OCI-LY3 (cell line): Measurements from ENCODE around the gene GAGE12C.
"Not testable (repeated sequence)": the region's sequence is repeated elsewhere in the genome, so short reads cannot be mapped to it uniquely, and the experiment has no call there.

Source experiments
- CTCF ChIP-seq: fragments of 200-600, 300-600 bp; sonication (generic); IDR thresholded peaks from 2 replicates; pipeline ENCODE4 v1.5.1; 2014; ENCODE audit warnings: antibody characterized with exemption, low read length, low read depth
- EZH2phosphoT487 ChIP-seq: fragments of 200-600 bp; shearing (Covaris generic); IDR thresholded peaks from 2 replicates; pipeline ENCODE4 v1.6.1; 2018; ENCODE audit warnings: antibody characterized with exemption, mixed run types, low read depth

- not testable (repeated sequence) for TF ChIP-seq CTCF, EZH2phosphoT487
Observed at GRCh38 chrX:49531877-49532276, at the start of gene GAGE12C.
